ENCODE measurements around the gene LGALS9.

Gene LGALS9

GRCh38 chr17:27596096-27596495, 34.9 kb upstream of the LGALS9 start:
- DNase-seq, result no peak
- H3K4me3 ChIP-seq (ENCODE audit: low read depth, low read length), result no peak overlapping the region
- TF ChIP-seq, protein P1, sequence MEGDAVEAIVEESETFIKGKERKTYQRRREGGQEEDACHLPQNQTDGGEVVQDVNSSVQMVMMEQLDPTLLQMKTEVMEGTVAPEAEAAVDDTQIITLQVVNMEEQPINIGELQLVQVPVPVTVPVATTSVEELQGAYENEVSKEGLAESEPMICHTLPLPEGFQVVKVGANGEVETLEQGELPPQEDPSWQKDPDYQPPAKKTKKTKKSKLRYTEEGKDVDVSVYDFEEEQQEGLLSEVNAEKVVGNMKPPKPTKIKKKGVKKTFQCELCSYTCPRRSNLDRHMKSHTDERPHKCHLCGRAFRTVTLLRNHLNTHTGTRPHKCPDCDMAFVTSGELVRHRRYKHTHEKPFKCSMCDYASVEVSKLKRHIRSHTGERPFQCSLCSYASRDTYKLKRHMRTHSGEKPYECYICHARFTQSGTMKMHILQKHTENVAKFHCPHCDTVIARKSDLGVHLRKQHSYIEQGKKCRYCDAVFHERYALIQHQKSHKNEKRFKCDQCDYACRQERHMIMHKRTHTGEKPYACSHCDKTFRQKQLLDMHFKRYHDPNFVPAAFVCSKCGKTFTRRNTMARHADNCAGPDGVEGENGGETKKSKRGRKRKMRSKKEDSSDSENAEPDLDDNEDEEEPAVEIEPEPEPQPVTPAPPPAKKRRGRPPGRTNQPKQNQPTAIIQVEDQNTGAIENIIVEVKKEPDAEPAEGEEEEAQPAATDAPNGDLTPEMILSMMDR (IDR thresholded peaks at IDR 0.05; ENCODE audit: low read depth, low read length), result no peak
- no peak overlapping the region for H3K27ac ChIP-seq
- no peaks in the 10 kb centered on the region for H3K9me3 ChIP-seq (ENCODE audit: severe bottlenecking)
- no peaks in the 10 kb centered on the region for H3K27me3 ChIP-seq (ENCODE audit: insufficient read depth, low read depth, severe bottlenecking)
- H3K36me3 ChIP-seq, result peaks cover 49% of the 10 kb centered on the region

DNA sequence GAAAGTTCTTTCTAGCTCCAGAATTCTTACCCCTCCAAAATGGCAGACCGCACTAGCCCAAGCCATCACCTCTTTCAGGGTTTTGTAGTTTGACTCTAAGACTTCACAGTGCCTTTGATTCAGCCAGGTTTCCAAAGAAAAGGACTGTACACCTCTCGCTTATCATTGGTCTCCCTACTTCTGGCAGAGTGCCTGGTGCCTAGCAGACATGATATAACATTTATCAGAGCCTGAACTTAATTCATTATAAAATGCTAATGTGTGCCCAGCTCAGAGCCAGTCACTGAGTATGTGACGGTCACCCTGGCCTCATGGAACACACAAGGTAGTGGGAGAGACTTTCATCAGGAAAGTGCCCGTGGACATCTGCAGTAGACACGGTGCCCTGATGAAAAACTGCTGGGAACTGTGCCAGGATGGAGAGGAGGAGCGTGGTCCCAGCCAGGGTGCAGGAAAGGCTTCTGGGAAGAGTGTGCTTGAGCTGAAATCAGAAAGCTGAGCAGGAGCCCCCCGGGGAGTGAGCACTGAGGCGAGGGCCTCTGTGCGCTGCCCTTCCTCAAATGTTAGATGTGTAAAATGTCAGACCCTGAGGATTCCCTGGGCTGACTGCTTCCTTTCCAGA, 34.3 kb upstream of the LGALS9 start:
- no peaks in the 10 kb centered on the region for H3K27me3 ChIP-seq (ENCODE audit: insufficient read depth, low read depth, severe bottlenecking)
- DNase-seq, result no peak
- H3K36me3 ChIP-seq, result peaks cover 54% of the 10 kb centered on the region
- H3K4me3 ChIP-seq (ENCODE audit: low read depth, low read length), result no peak overlapping the region
- TF ChIP-seq, protein P1 (IDR thresholded peaks at IDR 0.05; ENCODE audit: low read depth, low read length), result no peak
- H3K9me3 ChIP-seq (ENCODE audit: severe bottlenecking), result no peaks in the 10 kb centered on the region
- H3K27ac ChIP-seq, result no peak overlapping the region

- no peak overlapping the region for H3K4me3 ChIP-seq (ENCODE audit: low read depth, low read length)
- H3K9me3 ChIP-seq (ENCODE audit: severe bottlenecking), result no peaks in the 10 kb centered on the region
- DNase-seq, result no peak
- no peak overlapping the region for H3K27ac ChIP-seq
- peaks cover 51% of the 10 kb centered on the region for H3K36me3 ChIP-seq
- H3K27me3 ChIP-seq (ENCODE audit: insufficient read depth, low read depth, severe bottlenecking), result no peaks in the 10 kb centered on the region
- TF ChIP-seq, protein P1 (IDR thresholded peaks at IDR 0.05; ENCODE audit: low read depth, low read length), result no peak
Observed at GRCh38 chr17:27597188-27597580, 33.8 kb upstream of the LGALS9 start.

DNA sequence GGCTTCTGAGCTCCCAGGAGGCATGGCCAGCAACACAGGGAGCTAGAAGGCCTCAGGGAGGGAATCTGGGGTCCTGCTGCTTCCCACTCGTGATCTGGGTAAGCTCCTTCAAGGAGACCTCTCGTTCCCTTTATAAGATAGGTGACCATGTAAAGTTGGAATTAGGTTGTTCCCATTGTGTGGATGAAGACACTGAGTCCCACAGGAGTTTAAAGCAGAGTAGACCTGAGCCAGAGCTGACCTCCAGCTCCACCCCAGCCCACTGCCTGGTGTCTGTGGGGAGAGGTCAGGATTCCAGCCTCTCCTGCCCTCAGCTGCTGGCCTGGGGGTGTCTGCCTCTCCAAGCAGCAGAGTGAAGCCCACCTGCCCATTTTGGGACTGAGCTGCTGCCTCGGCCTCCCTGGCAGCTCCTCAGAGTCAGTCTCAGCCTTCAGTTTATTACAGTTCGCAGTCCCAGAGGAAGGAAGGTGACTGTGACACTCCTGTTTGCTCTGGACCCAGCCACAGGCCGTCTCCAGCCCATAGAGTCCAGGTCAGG, 33.1 kb upstream of the LGALS9 start:
- peaks cover 51% of the 10 kb centered on the region for H3K36me3 ChIP-seq

DNA sequence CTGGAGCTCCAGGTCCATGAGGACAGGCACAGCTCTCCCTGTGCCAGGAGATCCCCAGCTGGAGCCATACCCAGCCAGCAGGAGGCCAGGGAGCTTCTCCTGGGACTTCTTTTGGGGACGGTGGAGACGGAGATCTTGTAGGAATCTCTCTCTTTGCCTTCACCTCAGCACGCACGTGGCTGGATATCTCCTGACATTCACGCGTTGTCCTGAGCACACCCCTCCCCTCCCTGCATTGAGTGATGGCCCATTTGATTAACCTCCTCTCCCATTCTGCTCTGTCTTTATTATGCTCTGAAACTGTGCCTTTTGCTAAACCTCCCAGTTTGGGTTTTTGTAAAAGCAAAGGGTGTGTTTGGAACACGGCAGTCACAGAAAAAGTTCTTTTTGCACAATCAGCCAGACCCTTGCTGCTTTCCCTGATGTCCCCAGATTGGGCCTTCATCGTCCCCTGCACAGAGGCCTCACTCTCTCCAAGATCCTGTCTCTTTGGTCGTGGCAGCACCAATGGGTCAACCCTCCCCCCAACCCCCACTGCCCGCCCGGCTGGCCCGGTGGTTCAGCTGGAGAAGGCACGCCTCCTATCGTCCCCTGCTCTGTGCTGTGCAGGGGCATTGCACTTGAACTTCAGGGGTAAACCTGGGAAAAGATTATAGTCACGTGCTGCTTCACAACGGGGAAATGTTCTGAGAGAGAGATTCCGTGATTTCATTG, 32.5 kb upstream of the LGALS9 start:
- peaks cover 47% of the 10 kb centered on the region for H3K36me3 ChIP-seq
- H3K9me3 ChIP-seq (ENCODE audit: severe bottlenecking), result no peaks in the 10 kb centered on the region
- DNase-seq, result no peak
- TF ChIP-seq, protein P1 (IDR thresholded peaks at IDR 0.05; ENCODE audit: low read depth, low read length), result no peak
- H3K27me3 ChIP-seq (ENCODE audit: insufficient read depth, low read depth, severe bottlenecking), result no peaks in the 10 kb centered on the region
- no peak overlapping the region for H3K4me3 ChIP-seq (ENCODE audit: low read depth, low read length)
- H3K27ac ChIP-seq, result no peak overlapping the region

More for the DNA sequence above, 33.1 kb upstream of the LGALS9 start:
- Histone ChIP-seq H3K9me3 (ENCODE audit: severe bottlenecking) (no peaks in the 10 kb centered on the region), H3K27ac (no peak overlapping the region), H3K27me3 (ENCODE audit: insufficient read depth, low read depth, severe bottlenecking) (no peaks in the 10 kb centered on the region), H3K4me3 (ENCODE audit: low read depth, low read length) (no peak overlapping the region)
- no peak for DNase-seq
- TF ChIP-seq, protein P1 (IDR thresholded peaks at IDR 0.05; ENCODE audit: low read depth, low read length), result no peak
